8988T (cell line): Measurements from ENCODE around the gene DDX3X.
"Not testable (repeated sequence)": the region's sequence is repeated elsewhere in the genome, so short reads cannot be mapped to it uniquely, and the experiment has no call there.

Experiments
- DNase-seq: peaks from one replicate; pipeline ENCODE4 v3.0.0; 2011

Gene DDX3X

GRCh38 chrX:41377624-41378023 lies 43.7 kb downstream of the DDX3X start:
- no peak for DNase-seq

- no peak for DNase-seq
Measured at GRCh38 chrX:41381685-41382084, 47.7 kb downstream of the DDX3X start.

- DNase-seq = no peak
Measured at GRCh38 chrX:41382714-41383645, 49.0 kb downstream of the DDX3X start.

- no peak for DNase-seq
Measured at GRCh38 chrX:41384051-41384705, 50.2 kb downstream of the DDX3X start.

- DNase-seq = no peak
Measured at GRCh38 chrX:41386222-41386990, 52.4 kb downstream of the DDX3X start.

- no peak for DNase-seq
Measured at GRCh38 chrX:41388543-41388942, 54.6 kb downstream of the DDX3X start.

- no peak for DNase-seq
Measured at GRCh38 chrX:41389311-41389888, 55.4 kb downstream of the DDX3X start.

GRCh38 chrX:41390576-41390975 lies 56.6 kb downstream of the DDX3X start:
- not testable (repeated sequence) for DNase-seq

GRCh38 chrX:41391606-41392005 lies 57.6 kb downstream of the DDX3X start:
- no peak for DNase-seq

- DNase-seq = no peak
Measured at GRCh38 chrX:41394293-41394692, 60.3 kb downstream of the DDX3X start.

- no peak for DNase-seq
Measured at GRCh38 chrX:41397219-41397618, 63.3 kb downstream of the DDX3X start.

- DNase-seq = no peak
Measured at GRCh38 chrX:41397768-41398167, 63.8 kb downstream of the DDX3X start.

GRCh38 chrX:41402556-41402955 lies 68.6 kb downstream of the DDX3X start:
- not testable (repeated sequence) for DNase-seq

GRCh38 chrX:41405551-41405950 lies 71.6 kb downstream of the DDX3X start:
- no peak for DNase-seq

- no peak for DNase-seq
Measured at GRCh38 chrX:41406201-41406600, 72.2 kb downstream of the DDX3X start.

GRCh38 chrX:41407816-41408215 lies 73.9 kb downstream of the DDX3X start:
- DNase-seq = no peak

- DNase-seq = no peak
Measured at GRCh38 chrX:41408576-41408975, 74.6 kb downstream of the DDX3X start.

- DNase-seq = no peak
Measured at GRCh38 chrX:41409006-41409405, 75.0 kb downstream of the DDX3X start.

- DNase-seq = not testable (repeated sequence)
Measured at GRCh38 chrX:41411222-41411621, 77.3 kb downstream of the DDX3X start.

GRCh38 chrX:41412261-41413081 lies 78.5 kb downstream of the DDX3X start:
- no peak for DNase-seq
